ENCODE results near the gene AACS. TPM values are rescaled to one million over a fixed set of nuclear protein-coding genes. Genes with fewer than 3 reads are reported as not detected.

The AACS gene
- polyA plus RNA-seq, 2 of the 4 experiments (the other 2 are of a cell fraction): 18.6 to 20.4 TPM

DNA sequence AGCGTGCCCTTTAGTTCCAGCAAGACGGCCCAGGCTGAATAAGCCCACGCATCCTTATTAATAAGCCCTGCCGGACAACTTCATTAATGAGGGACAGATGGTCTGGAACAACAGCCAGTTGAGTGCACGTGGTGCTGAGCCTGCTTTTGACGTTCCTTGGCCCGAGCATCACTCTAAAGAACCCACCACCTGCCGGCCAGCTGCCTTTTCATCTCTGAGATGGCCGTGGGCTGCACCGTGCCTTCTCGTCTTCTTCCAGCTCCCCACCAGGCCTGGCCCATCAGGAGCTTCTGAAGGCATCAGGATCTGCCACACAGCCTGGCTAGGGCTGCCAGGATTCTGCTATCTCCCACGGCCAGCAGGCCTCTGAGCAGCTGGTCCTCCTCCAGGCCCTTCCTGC, 80.0 kb downstream of the AACS start (continued):
- TF ChIP-seq, protein P1, sequence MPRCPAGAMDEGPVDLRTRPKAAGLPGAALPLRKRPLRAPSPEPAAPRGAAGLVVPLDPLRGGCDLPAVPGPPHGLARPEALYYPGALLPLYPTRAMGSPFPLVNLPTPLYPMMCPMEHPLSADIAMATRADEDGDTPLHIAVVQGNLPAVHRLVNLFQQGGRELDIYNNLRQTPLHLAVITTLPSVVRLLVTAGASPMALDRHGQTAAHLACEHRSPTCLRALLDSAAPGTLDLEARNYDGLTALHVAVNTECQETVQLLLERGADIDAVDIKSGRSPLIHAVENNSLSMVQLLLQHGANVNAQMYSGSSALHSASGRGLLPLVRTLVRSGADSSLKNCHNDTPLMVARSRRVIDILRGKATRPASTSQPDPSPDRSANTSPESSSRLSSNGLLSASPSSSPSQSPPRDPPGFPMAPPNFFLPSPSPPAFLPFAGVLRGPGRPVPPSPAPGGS (IDR thresholded peaks at IDR 0.05): no peak
- TF ChIP-seq MYC (IDR thresholded peaks at IDR 0.05; ENCODE audit: borderline replicate concordance, low read length): no peak
- TF ChIP-seq, protein P2, sequence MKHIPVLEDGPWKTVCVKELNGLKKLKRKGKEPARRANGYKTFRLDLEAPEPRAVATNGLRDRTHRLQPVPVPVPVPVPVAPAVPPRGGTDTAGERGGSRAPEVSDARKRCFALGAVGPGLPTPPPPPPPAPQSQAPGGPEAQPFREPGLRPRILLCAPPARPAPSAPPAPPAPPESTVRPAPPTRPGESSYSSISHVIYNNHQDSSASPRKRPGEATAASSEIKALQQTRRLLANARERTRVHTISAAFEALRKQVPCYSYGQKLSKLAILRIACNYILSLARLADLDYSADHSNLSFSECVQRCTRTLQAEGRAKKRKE (CRISPR knock-in tag; IDR thresholded peaks at IDR 0.05; ENCODE audit: low read depth): no peak
- TF ChIP-seq POLR2AphosphoS2 (conservative IDR thresholded peaks at IDR 0.05; ENCODE audit: low read length): no peak

DNA sequence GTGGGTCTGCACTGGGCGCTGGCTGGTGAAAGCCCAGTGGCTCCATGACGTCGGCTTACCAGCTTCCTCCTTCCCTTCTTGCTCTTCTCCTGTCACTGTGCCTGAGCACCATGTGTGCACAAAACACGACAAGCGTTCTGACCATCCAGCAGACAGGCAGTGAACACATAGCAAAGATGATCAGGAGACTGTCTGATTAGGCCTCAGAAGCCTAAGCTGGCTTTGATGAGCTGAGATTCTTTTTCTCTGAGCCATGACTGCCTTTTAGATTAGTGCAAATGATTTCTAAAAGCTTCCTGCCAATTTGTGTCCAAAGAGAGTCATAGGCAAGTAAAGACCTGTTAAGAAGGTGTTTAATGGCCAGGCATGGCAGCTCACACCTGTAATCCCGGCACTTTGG, 83.1 kb downstream of the AACS start:
- POLR2A ChIA-PET: no interaction called here
- Histone ChIP-seq H3K4me3 (no peak overlapping the region), H3K9me3 (no peaks in the 10 kb centered on the region), H3K27ac (no peak overlapping the region), H3K4me2 (no peak overlapping the region), H3K4me1 (no peaks in the 10 kb centered on the region)
- ATAC-seq (no peak), FAIRE-seq (no peak), DNase-seq (ENCODE audit: low read depth in 1 of 2, low spot score in 1 of 2) (no peak)
- WGBS (ENCODE audit: missing lambda C conversion rate): 55% methylated on average over 6 of the region's 6 CpGs
- TF ChIP-seq, protein P3, sequence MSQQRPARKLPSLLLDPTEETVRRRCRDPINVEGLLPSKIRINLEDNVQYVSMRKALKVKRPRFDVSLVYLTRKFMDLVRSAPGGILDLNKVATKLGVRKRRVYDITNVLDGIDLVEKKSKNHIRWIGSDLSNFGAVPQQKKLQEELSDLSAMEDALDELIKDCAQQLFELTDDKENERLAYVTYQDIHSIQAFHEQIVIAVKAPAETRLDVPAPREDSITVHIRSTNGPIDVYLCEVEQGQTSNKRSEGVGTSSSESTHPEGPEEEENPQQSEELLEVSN (IDR thresholded peaks at IDR 0.05; ENCODE audit: borderline replicate concordance, low read depth): no peak
- TF ChIP-seq EP300 (IDR thresholded peaks at IDR 0.05) (no peak), BHLHE40 (IDR thresholded peaks at IDR 0.05; ENCODE audit: low read depth, low read length) (no peak), CBX8 (IDR thresholded peaks at IDR 0.05) (no peak), FOSL2 (IDR thresholded peaks at IDR 0.05) (no peak), FOSL2 (CRISPR knock-in tag; IDR thresholded peaks at IDR 0.05) (no peak), FOSB (CRISPR knock-in tag; IDR thresholded peaks at IDR 0.05) (no peak), NFE2L2 (conservative IDR thresholded peaks at IDR 0.05; ENCODE audit: low read length) (no peak), TFCP2L1 (CRISPR knock-in tag; IDR thresholded peaks at IDR 0.05) (no peak), CHD2 (IDR thresholded peaks at IDR 0.05; ENCODE audit: low read length, partially characterized antibody) (no peak)
- TF ChIP-seq, protein P1 (IDR thresholded peaks at IDR 0.05): no peak
- TF ChIP-seq, protein P4, sequence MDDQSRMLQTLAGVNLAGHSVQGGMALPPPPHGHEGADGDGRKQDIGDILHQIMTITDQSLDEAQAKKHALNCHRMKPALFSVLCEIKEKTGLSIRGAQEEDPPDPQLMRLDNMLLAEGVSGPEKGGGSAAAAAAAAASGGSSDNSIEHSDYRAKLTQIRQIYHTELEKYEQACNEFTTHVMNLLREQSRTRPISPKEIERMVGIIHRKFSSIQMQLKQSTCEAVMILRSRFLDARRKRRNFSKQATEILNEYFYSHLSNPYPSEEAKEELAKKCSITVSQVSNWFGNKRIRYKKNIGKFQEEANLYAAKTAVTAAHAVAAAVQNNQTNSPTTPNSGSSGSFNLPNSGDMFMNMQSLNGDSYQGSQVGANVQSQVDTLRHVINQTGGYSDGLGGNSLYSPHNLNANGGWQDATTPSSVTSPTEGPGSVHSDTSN (IDR thresholded peaks at IDR 0.05): no peak
- TF ChIP-seq, protein P5, sequence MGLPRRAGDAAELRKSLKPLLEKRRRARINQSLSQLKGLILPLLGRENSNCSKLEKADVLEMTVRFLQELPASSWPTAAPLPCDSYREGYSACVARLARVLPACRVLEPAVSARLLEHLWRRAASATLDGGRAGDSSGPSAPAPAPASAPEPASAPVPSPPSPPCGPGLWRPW (IDR thresholded peaks at IDR 0.05): no peak
- CTCF ChIA-PET: interaction anchor here (0.6 to 1.2 kb wide), 3 partner anchors 55 to 1869 kb away, joined by 3 read pairs; no protein-coding TSS in a partner anchor

DNA sequence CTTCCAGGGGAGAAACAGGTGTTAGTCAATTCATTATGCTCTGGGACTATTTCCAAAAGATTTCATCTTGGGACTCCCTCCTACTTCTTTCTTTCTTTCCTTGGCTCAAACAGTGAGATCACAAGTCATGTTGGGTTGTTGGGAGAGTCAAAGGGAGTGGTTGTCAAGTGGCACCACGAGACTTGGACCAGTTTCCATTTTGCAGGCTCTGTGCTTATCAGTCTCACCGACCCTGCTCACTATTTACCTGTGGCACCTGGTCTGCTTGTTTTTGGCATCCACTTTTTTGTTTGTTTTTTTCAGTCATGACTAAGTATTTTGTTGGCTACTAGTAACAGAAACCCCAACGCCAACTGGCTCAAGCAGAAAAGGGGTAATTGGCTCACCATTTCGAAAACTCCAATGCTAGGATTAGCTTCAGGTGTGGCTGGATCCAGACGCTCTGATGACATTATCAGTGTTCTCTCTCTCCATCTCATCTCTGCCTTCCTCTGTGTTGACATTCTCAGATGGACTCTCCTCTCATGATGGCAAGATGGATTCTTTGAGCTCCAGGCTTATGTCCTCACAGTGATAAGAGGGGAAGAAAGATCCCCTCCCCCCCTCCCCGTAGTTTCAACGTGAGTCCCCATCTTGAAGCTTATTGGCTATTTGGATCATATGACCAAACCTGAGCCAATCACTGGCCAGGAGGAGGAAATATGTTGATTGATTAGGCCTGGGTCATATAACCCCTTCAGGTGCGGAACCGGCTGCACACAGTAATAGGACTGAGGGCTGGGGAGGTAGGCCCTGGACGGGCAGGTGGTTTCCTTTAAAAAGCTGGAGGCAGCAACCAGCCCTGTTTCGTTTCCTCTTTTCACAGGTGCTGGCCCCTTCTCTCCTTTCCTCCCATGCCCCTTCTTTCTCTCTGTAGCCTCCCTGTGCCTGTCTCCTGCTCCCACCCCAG, 84.2 kb downstream of the AACS start:
- H3K4me1 ChIP-seq: no peaks in the 10 kb centered on the region
- no peak overlapping the region for H3K4me3 ChIP-seq
- no peak for DNase-seq (ENCODE audit: low read depth in 1 of 2, low spot score in 1 of 2)
- WGBS (ENCODE audit: missing lambda C conversion rate): 57% methylated on average over 9 of the region's 11 CpGs
- ChIA-PET POLR2A (no interaction called here), CTCF (interaction anchor here (1.0 to 1.2 kb wide), 2 partner anchors 34 to 56 kb away, joined by 3 read pairs; no protein-coding TSS in a partner anchor)
- no peak for ATAC-seq
- no peak overlapping the region for H3K4me2 ChIP-seq
- no peaks in the 10 kb centered on the region for H3K9me3 ChIP-seq
- no peak for FAIRE-seq
- no peak overlapping the region for H3K27ac ChIP-seq
- TF ChIP-seq BHLHE40 (IDR thresholded peaks at IDR 0.05; ENCODE audit: low read depth, low read length) (no peak), CBX2 (IDR thresholded peaks at IDR 0.05; ENCODE audit: borderline replicate concordance, low read depth) (no peak), NR3C1 (IDR thresholded peaks at IDR 0.05) (no peak), MYC (IDR thresholded peaks at IDR 0.05; ENCODE audit: borderline replicate concordance, low read length) (no peak), KDM5A (IDR thresholded peaks at IDR 0.05) (no peak), HOXB5 (CRISPR knock-in tag; IDR thresholded peaks at IDR 0.05) (no peak), POLR2A (IDR thresholded peaks at IDR 0.05; ENCODE audit: low read length) (no peak)
- TF ChIP-seq, protein P6, sequence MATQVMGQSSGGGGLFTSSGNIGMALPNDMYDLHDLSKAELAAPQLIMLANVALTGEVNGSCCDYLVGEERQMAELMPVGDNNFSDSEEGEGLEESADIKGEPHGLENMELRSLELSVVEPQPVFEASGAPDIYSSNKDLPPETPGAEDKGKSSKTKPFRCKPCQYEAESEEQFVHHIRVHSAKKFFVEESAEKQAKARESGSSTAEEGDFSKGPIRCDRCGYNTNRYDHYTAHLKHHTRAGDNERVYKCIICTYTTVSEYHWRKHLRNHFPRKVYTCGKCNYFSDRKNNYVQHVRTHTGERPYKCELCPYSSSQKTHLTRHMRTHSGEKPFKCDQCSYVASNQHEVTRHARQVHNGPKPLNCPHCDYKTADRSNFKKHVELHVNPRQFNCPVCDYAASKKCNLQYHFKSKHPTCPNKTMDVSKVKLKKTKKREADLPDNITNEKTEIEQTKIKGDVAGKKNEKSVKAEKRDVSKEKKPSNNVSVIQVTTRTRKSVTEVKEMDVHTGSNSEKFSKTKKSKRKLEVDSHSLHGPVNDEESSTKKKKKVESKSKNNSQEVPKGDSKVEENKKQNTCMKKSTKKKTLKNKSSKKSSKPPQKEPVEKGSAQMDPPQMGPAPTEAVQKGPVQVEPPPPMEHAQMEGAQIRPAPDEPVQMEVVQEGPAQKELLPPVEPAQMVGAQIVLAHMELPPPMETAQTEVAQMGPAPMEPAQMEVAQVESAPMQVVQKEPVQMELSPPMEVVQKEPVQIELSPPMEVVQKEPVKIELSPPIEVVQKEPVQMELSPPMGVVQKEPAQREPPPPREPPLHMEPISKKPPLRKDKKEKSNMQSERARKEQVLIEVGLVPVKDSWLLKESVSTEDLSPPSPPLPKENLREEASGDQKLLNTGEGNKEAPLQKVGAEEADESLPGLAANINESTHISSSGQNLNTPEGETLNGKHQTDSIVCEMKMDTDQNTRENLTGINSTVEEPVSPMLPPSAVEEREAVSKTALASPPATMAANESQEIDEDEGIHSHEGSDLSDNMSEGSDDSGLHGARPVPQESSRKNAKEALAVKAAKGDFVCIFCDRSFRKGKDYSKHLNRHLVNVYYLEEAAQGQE (IDR thresholded peaks at IDR 0.05): no peak
- TF ChIP-seq, protein P2 (CRISPR knock-in tag; IDR thresholded peaks at IDR 0.05; ENCODE audit: low read depth): no peak
- TF ChIP-seq, protein P3 (IDR thresholded peaks at IDR 0.05; ENCODE audit: borderline replicate concordance, low read depth): no peak

All from A549 (cell line).